Neural cell (in vitro differentiated cells): ENCODE measurements around the gene INTS11. TPM values are rescaled to one million over a fixed set of nuclear protein-coding genes. Genes with fewer than 3 reads are reported as not detected.

Experiments
- H2AFZ ChIP-seq: fragments of 200-600, 300-800 bp; sonication (generic), shearing (Covaris generic); 2 replicates; pipeline ENCODE4 v1.6.0; 2014; ENCODE audit warnings: low read depth, mild to moderate bottlenecking, antibody characterized with exemption, low read length, moderate library complexity
- H3F3A ChIP-seq: fragments of 200-600 bp; shearing (Covaris generic); 2 replicates; pipeline ENCODE4 v1.6.1; 2016; ENCODE audit warnings: mild to moderate bottlenecking, moderate library complexity, mixed read lengths, antibody characterized with exemption, low read length; ENCODE audit not compliant: insufficient read depth, poor library complexity, severe bottlenecking
- H3K27ac ChIP-seq: fragments of 200-600, 300-800 bp; sonication (generic), shearing (Covaris generic); 2 replicates; pipeline ENCODE4 v1.5.1; 2014; ENCODE audit warnings: mild to moderate bottlenecking, low read length, moderate library complexity
- H3K27me3 ChIP-seq: fragments of 300-800, 200-600 bp; sonication (generic), shearing (Covaris generic); 2 replicates; pipeline ENCODE4 v1.6.0; 2014; ENCODE audit warnings: mild to moderate bottlenecking, low read depth, low read length, moderate library complexity; ENCODE audit not compliant: insufficient read depth
- H3K36me3 ChIP-seq: fragments of 300-800, 200-600 bp; sonication (generic), shearing (Covaris generic); 2 replicates; pipeline ENCODE4 v1.5.1; 2014; ENCODE audit warnings: mild to moderate bottlenecking, antibody characterized with exemption, low read length, moderate library complexity; ENCODE audit not compliant: insufficient read depth
- H3K4me2 ChIP-seq: fragments of 300-800, 200-600 bp; sonication (generic), shearing (Covaris generic); 2 replicates; pipeline ENCODE4 v1.6.0; 2014; ENCODE audit warnings: mild to moderate bottlenecking, low read length
- H3K4me3 ChIP-seq: fragments of 300-800, 200-600 bp; sonication (generic), shearing (Covaris generic); 2 replicates; pipeline ENCODE4 v1.5.1; 2014; ENCODE audit warnings: mild to moderate bottlenecking, low read length, moderate library complexity
- H3K79me2 ChIP-seq: fragments of 200-600 bp; shearing (Covaris generic); replicated peaks from 2 replicates; pipeline ENCODE4 v1.6.0; 2014; ENCODE audit warnings: mild to moderate bottlenecking, low read length, moderate library complexity; ENCODE audit not compliant: insufficient read depth
- H3K9ac ChIP-seq: fragments of 300-800, 200-600 bp; sonication (generic), shearing (Covaris generic); 2 replicates; pipeline ENCODE4 v1.6.1; 2016; ENCODE audit warnings: mild to moderate bottlenecking, low read length, mixed read lengths
- H3K9me2 ChIP-seq: fragments of 200-600 bp; shearing (Covaris generic); 2 replicates; pipeline ENCODE4 v1.6.1; 2016; ENCODE audit warnings: mild to moderate bottlenecking, low read length, mixed read lengths; ENCODE audit not compliant: insufficient read depth
- H3K9me3 ChIP-seq: fragments of 200-600, 300-800 bp; sonication (generic), shearing (Covaris generic); 2 replicates; pipeline ENCODE4 v1.6.1; 2016; ENCODE audit warnings: mild to moderate bottlenecking, mixed run types, low read length, moderate library complexity, mixed read lengths
- H4K20me1 ChIP-seq: fragments of 200-600 bp; shearing (Covaris generic); 2 replicates; pipeline ENCODE4 v1.6.1; 2016; ENCODE audit warnings: mild to moderate bottlenecking, mixed run types; ENCODE audit not compliant: insufficient read depth
- EP300 ChIP-seq: fragments of 450-650 bp; conservative IDR thresholded peaks from 2 replicates; pipeline ENCODE4 v1.6.1; 2014; ENCODE audit warnings: antibody characterized with exemption, mild to moderate bottlenecking, moderate library complexity; ENCODE audit not compliant: poor library complexity, severe bottlenecking
- EZH2 ChIP-seq: fragments of 200-600, 300-800 bp; shearing (Covaris generic), sonication (generic); IDR thresholded peaks from 2 replicates; pipeline ENCODE4 v1.6.1; 2014; ENCODE audit warnings: antibody characterized with exemption, low read length, borderline replicate concordance, mild to moderate bottlenecking; ENCODE audit not compliant: insufficient read depth, poor library complexity, severe bottlenecking
- MXI1 ChIP-seq: fragments of 450-650 bp; conservative IDR thresholded peaks from 2 replicates; pipeline ENCODE4 v1.6.1; 2014; ENCODE audit warnings: antibody characterized with exemption, mild to moderate bottlenecking; ENCODE audit not compliant: poor library complexity, severe bottlenecking
- POLR2AphosphoS5 ChIP-seq: IDR thresholded peaks from 2 replicates; pipeline ENCODE4 v1.6.1; 2012
- RAD21 ChIP-seq: fragments of 450-650 bp; conservative IDR thresholded peaks from 2 replicates; pipeline ENCODE4 v1.6.1; 2014; ENCODE audit warnings: antibody characterized with exemption, mild to moderate bottlenecking, moderate library complexity
- SMC3 ChIP-seq: fragments of 450-650 bp; conservative IDR thresholded peaks from 2 replicates; pipeline ENCODE4 v1.6.1; 2014; ENCODE audit warnings: antibody characterized with exemption, mild to moderate bottlenecking, moderate library complexity; ENCODE audit not compliant: poor library complexity
- TAF1 ChIP-seq: IDR thresholded peaks from 2 replicates; pipeline ENCODE4 v1.6.1; 2012; ENCODE audit warnings: low read depth
- polyA plus RNA-seq: library from polyadenylated mRNA; depleted of rRNA; stranded (reverse); fragments of >200 nt; gene quantifications from 2 replicates; pipeline ENCODE4 v1.2.3, GENCODE V29; 2014
- TF ChIP-seq, protein P1 (sequence below): fragments of 450-650 bp; IDR thresholded peaks from 2 replicates; pipeline ENCODE4 v1.5.1; 2014; ENCODE audit warnings: antibody characterized with exemption, mild to moderate bottlenecking, moderate library complexity; ENCODE audit not compliant: poor library complexity, severe bottlenecking
- TF ChIP-seq, protein P2 (sequence below): IDR thresholded peaks from 2 replicates; pipeline ENCODE4 v1.6.1; 2012; ENCODE audit warnings: borderline replicate concordance

The INTS11 gene
- polyA plus RNA-seq, 1 donor from 2014 or later = 131 TPM

DNA sequence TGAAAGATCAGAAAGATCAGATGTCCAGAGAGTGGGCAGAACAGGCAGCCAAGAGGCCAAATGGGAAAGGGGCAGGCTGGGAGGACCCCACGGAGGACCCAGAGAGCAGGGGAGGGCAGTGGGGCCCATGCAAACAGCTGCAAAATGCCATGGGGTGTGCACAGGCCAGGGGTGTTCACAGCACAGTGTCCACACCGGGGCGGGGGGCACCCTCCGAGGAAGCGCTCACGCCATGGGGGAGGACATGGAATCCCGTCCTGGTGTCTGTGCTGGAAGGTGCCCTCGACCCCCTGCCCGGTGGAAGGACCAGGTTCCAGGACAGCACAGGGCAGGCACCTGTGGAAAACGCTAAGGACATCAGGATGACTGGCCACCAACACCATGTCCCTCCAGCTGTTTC, 1.5 kb downstream of the INTS11 start:
- TF ChIP-seq, protein P1, sequence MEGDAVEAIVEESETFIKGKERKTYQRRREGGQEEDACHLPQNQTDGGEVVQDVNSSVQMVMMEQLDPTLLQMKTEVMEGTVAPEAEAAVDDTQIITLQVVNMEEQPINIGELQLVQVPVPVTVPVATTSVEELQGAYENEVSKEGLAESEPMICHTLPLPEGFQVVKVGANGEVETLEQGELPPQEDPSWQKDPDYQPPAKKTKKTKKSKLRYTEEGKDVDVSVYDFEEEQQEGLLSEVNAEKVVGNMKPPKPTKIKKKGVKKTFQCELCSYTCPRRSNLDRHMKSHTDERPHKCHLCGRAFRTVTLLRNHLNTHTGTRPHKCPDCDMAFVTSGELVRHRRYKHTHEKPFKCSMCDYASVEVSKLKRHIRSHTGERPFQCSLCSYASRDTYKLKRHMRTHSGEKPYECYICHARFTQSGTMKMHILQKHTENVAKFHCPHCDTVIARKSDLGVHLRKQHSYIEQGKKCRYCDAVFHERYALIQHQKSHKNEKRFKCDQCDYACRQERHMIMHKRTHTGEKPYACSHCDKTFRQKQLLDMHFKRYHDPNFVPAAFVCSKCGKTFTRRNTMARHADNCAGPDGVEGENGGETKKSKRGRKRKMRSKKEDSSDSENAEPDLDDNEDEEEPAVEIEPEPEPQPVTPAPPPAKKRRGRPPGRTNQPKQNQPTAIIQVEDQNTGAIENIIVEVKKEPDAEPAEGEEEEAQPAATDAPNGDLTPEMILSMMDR = no peak
- TF ChIP-seq, protein P2, sequence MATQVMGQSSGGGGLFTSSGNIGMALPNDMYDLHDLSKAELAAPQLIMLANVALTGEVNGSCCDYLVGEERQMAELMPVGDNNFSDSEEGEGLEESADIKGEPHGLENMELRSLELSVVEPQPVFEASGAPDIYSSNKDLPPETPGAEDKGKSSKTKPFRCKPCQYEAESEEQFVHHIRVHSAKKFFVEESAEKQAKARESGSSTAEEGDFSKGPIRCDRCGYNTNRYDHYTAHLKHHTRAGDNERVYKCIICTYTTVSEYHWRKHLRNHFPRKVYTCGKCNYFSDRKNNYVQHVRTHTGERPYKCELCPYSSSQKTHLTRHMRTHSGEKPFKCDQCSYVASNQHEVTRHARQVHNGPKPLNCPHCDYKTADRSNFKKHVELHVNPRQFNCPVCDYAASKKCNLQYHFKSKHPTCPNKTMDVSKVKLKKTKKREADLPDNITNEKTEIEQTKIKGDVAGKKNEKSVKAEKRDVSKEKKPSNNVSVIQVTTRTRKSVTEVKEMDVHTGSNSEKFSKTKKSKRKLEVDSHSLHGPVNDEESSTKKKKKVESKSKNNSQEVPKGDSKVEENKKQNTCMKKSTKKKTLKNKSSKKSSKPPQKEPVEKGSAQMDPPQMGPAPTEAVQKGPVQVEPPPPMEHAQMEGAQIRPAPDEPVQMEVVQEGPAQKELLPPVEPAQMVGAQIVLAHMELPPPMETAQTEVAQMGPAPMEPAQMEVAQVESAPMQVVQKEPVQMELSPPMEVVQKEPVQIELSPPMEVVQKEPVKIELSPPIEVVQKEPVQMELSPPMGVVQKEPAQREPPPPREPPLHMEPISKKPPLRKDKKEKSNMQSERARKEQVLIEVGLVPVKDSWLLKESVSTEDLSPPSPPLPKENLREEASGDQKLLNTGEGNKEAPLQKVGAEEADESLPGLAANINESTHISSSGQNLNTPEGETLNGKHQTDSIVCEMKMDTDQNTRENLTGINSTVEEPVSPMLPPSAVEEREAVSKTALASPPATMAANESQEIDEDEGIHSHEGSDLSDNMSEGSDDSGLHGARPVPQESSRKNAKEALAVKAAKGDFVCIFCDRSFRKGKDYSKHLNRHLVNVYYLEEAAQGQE = no peak
- TF ChIP-seq POLR2AphosphoS5 = no peak
- no peak for TF ChIP-seq TAF1
- no peak for TF ChIP-seq EP300
- TF ChIP-seq EZH2 = no peak
- TF ChIP-seq MXI1 = no peak
- TF ChIP-seq RAD21 = no peak
- TF ChIP-seq SMC3 = no peak
- Histone ChIP-seq H3K9ac (no peak overlapping the region), H4K20me1 (peaks cover 16% of the 10 kb centered on the region), H3K9me2 (no peaks in the 10 kb centered on the region), H3K4me2 (no peak overlapping the region), H3K27me3 (no peaks in the 10 kb centered on the region), H3K4me3 (peak overlapping the region; percentile 49), H3K27ac (no peak overlapping the region), H3F3A (no peaks in the 10 kb centered on the region), H2AFZ (no peak overlapping the region), H3K9me3 (no peaks in the 10 kb centered on the region), H3K36me3 (no peaks in the 10 kb centered on the region), H3K79me2 (peaks cover 34% of the 10 kb centered on the region)

DNA sequence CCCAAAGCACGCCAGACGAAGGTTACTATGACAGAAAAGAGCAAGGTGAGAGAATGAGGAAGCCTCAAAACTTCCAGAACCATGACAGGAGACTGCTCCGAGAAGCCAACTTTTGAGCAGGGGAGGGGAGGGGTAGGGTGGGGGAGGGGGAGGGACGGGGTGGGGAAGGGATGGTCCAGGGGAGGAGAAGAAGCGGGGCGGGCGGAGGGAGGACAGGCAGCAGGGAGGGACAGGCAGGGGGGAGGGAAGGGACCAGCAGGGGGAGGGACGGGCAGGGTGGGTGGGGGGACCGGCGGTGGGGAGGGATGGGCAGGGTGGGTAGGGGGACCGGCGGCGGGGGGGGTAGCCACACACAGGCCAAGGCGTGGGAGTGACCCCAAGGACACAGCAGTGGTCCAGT, 2.0 kb downstream of the INTS11 start:
- no peaks in the 10 kb centered on the region for H3K27me3 ChIP-seq
- H3F3A ChIP-seq = no peaks in the 10 kb centered on the region
- no peak overlapping the region for H3K27ac ChIP-seq
- H3K79me2 ChIP-seq = peaks cover 34% of the 10 kb centered on the region
- H2AFZ ChIP-seq = no peak overlapping the region
- H3K9me3 ChIP-seq = no peaks in the 10 kb centered on the region
- no peaks in the 10 kb centered on the region for H3K36me3 ChIP-seq
- no peak overlapping the region for H3K4me3 ChIP-seq
- no peaks in the 10 kb centered on the region for H3K9me2 ChIP-seq
- no peak for TF ChIP-seq SMC3
- no peak for TF ChIP-seq POLR2AphosphoS5
- TF ChIP-seq, protein P1 = no peak
- no peak for TF ChIP-seq EZH2
- TF ChIP-seq, protein P2 = no peak
- no peak for TF ChIP-seq RAD21
- no peak for TF ChIP-seq MXI1
- TF ChIP-seq EP300 = no peak
- no peak for TF ChIP-seq TAF1
- peaks cover 16% of the 10 kb centered on the region for H4K20me1 ChIP-seq
- H3K9ac ChIP-seq = no peak overlapping the region
- H3K4me2 ChIP-seq = no peak overlapping the region
